K562 (cell line): ENCODE data around the gene TRMT1. TPM values are rescaled to one million over a fixed set of nuclear protein-coding genes. Genes with fewer than 3 reads are reported as not detected.

Experiments used
- ATAC-seq: fragments of 200-7000 bp; cut with Tn5 transposase; 3 replicates; pipeline ENCODE4 v1.9.1; 2020; ENCODE audit warnings: moderate library complexity
- BruUV-seq: library from RNA; stranded (reverse); fragments of 400-500 nt; replicated peaks from 2 replicates; lab custom pipeline; 2021; lab: Mats Ljungman, UMichigan
- CTCF ChIA-PET: fragments of 300-600 bp; formaldehyde crosslinking; extraction: SDS; loops from one replicate; lab custom pipeline; 2021; ENCODE audit warnings: low intra/inter-chr PET ratio; lab: Yijun Ruan, JAX
- POLR2A ChIA-PET: fragments of 300-600, 350-650 bp; sonication (Branson Sonifier 250); formaldehyde crosslinking; extraction: SDS; loops from one replicate; lab custom pipeline; 2021; ENCODE audit warnings: antibody characterized with exemption, inconsistent platforms; lab: Yijun Ruan, JAX
- DNase-seq, 4 experiments: peaks; one replicate each; pipeline versions ENCODE4 v3.0.0 to v3.0.0-alpha.2; 2011 to 2018; ENCODE audit warnings: low spot score in 3 of 4, mixed read lengths in 3 of 4; ENCODE audit errors: extremely low read depth in 1 of 4
- FAIRE-seq: peaks from 2 replicates; lab custom pipeline; 2011; peaks lifted over from hg19 to GRCh38; lab: Jason Lieb, UNC
- H2AFZ ChIP-seq: 2 replicates; pipeline ENCODE4 v1.6.0; 2011; ENCODE audit warnings: low read depth, low read length, control low read depth, inconsistent platforms
- H3K27ac ChIP-seq: fragments of 200-600 bp; 3 replicates; pipeline ENCODE4 v1.8.0; 2011; ENCODE audit warnings: low read depth, mild to moderate bottlenecking, control low read depth, inconsistent platforms, low read length, moderate library complexity, mixed read lengths; ENCODE audit errors: extremely low read depth
- H3K27me3 ChIP-seq, 2 experiments: fragments of 300-600 bp in 1 of 2; 2 replicates in 1 of 2; 3 replicates in 1 of 2; pipeline versions ENCODE4 v1.6.0 to v1.8.0; 2011; ENCODE audit warnings: inconsistent platforms in 2 of 2, low read length in 2 of 2, mild to moderate bottlenecking in 1 of 2, mixed read lengths in 1 of 2, moderate library complexity in 1 of 2; ENCODE audit not compliant: control insufficient read depth in 2 of 2, insufficient read depth in 2 of 2
- H3K36me3 ChIP-seq: fragments of 300-600 bp; 3 replicates; pipeline ENCODE4 v1.8.0; 2011; ENCODE audit warnings: mild to moderate bottlenecking, low read length, inconsistent platforms; ENCODE audit not compliant: control insufficient read depth, insufficient read depth
- H3K4me1 ChIP-seq, 2 experiments: fragments of 200-600 bp in 1 of 2; replicated peaks in 1 of 2; 2 replicates in 1 of 2; 3 replicates in 1 of 2; pipeline versions ENCODE4 v1.5.1 to v1.8.0; 2011; ENCODE audit warnings: inconsistent platforms in 2 of 2, low read length in 2 of 2, mild to moderate bottlenecking in 1 of 2, mixed read lengths in 1 of 2, moderate library complexity in 1 of 2; ENCODE audit not compliant: control insufficient read depth in 2 of 2, insufficient read depth in 2 of 2
- H3K4me2 ChIP-seq: 2 replicates; pipeline ENCODE4 v1.6.1; 2011; ENCODE audit warnings: low read length, control low read depth, inconsistent platforms, mixed read lengths; ENCODE audit not compliant: insufficient read depth
- H3K4me3 ChIP-seq: fragments of 200-600 bp; sonication (generic), shearing (Covaris generic); 2 replicates; pipeline ENCODE4 v1.5.1; 2016; ENCODE audit warnings: control low read depth, inconsistent platforms
- H3K79me2 ChIP-seq: fragments of 200-600 bp; 3 replicates; pipeline ENCODE4 v1.8.0; 2011; ENCODE audit warnings: low read length, inconsistent platforms; ENCODE audit not compliant: control insufficient read depth, insufficient read depth
- H3K9ac ChIP-seq, 2 experiments: 2 replicates each; pipeline versions ENCODE4 v1.6.0 to v1.6.1; 2011; ENCODE audit warnings: low read depth in 2 of 2, low read length in 2 of 2, control low read depth in 1 of 2, inconsistent platforms in 1 of 2, mild to moderate bottlenecking in 1 of 2, mixed read lengths in 1 of 2; ENCODE audit not compliant: insufficient read depth in 1 of 2
- H3K9me1 ChIP-seq: one replicate; pipeline ENCODE4 v1.6.0; 2011; ENCODE audit warnings: inconsistent platforms, mild to moderate bottlenecking, low read length, moderate library complexity; ENCODE audit not compliant: control insufficient read depth, insufficient read depth
- H3K9me3 ChIP-seq: replicated peaks from 2 replicates; pipeline ENCODE4 v1.5.1; 2011; ENCODE audit warnings: low read depth, low read length, inconsistent platforms; ENCODE audit not compliant: control insufficient read depth, insufficient read depth
- H4K20me1 ChIP-seq: replicated peaks from 2 replicates; pipeline ENCODE4 v1.6.1; 2011; ENCODE audit warnings: low read length, inconsistent platforms, mixed read lengths; ENCODE audit not compliant: control insufficient read depth, insufficient read depth
- CEBPB ChIP-seq: fragments of 450-650 bp; IDR thresholded peaks from 2 replicates; pipeline ENCODE4 v1.6.1; 2016; ENCODE audit warnings: missing genetic modification characterization, missing compliant biosample characterization
- DPF2 ChIP-seq: fragments of 450-650 bp; IDR thresholded peaks from 2 replicates; pipeline ENCODE4 v1.6.1; 2016
- GATAD2B ChIP-seq: fragments of 450-650 bp; IDR thresholded peaks from 2 replicates; pipeline ENCODE4 v1.6.1; 2017; ENCODE audit warnings: mild to moderate bottlenecking, borderline replicate concordance
- MYC ChIP-seq, 2 experiments: fragments of 250-450 bp in 1 of 2; sonication (Bioruptor Pico) in 1 of 2; IDR thresholded peaks; 2 replicates each; pipeline versions ENCODE4 v1.5.1 to v1.6.1; 2012 to 2021; ENCODE audit warnings: low read depth in 2 of 2, borderline replicate concordance in 1 of 2, improper control_type of control experiment in 1 of 2, low read length in 1 of 2, mild to moderate bottlenecking in 1 of 2, moderate library complexity in 1 of 2
- PYGO2 ChIP-seq: fragments of 450-650 bp; IDR thresholded peaks from 2 replicates; pipeline ENCODE4 v1.6.1; 2016; ENCODE audit warnings: mild to moderate bottlenecking, missing genetic modification characterization, moderate library complexity, missing compliant biosample characterization
- SMARCA4 ChIP-seq: fragments of 450-650 bp; IDR thresholded peaks from 2 replicates; pipeline ENCODE4 v1.6.1; 2016
- SRSF9 ChIP-seq: fragments of 200-400 bp; formaldehyde crosslinking; IDR thresholded peaks from 2 replicates; pipeline ENCODE4 v1.6.1; 2017; ENCODE audit warnings: low read depth, low read length, borderline replicate concordance
- ZEB2 ChIP-seq: fragments of 450-650 bp; IDR thresholded peaks from 2 replicates; pipeline ENCODE4 v1.6.1; 2016
- ZNF121 ChIP-seq: sonication (generic); formaldehyde crosslinking; conservative IDR thresholded peaks from 2 replicates; pipeline ENCODE4 v1.8.0; 2022; ENCODE audit warnings: missing genetic modification reagents
- ZNF134 ChIP-seq: fragments of 250-450 bp; sonication (Bioruptor Pico); conservative IDR thresholded peaks from 2 replicates; pipeline ENCODE4 v1.4.0; 2020
- ZNF707 ChIP-seq: fragments of 250-450 bp; sonication (Bioruptor Pico); conservative IDR thresholded peaks from 2 replicates; pipeline ENCODE4 v1.8.0; 2022; ENCODE audit warnings: inconsistent platforms, mild to moderate bottlenecking, moderate library complexity
- WGBS: fragments of 100-300 bp; shearing (Covaris generic); methylation state at CpG from one replicate; pipeline ENCODE4 v1.1.6; 2016; ENCODE audit warnings: low coverage, mixed read lengths; ENCODE audit not compliant: insufficient coverage; ENCODE audit errors: missing lambda C conversion rate; 5-methylcytosine and 5-hydroxymethylcytosine counted together
- in situ Hi-C: fragments of 300-500 bp; cut with MboI; formaldehyde crosslinking; loops from 4 replicates; pipeline ENCODE4 v1.15.0; 2018; ENCODE audit warnings: inconsistent platforms, mixed read lengths
- intact Hi-C: fragments of 100-400 bp; cut with micrococcal nuclease; formaldehyde crosslinking; loops from 2 replicates; pipeline ENCODE4 v1.14.2; 2022
- polyA plus RNA-seq, 8 experiments: library from polyadenylated mRNA; depleted of rRNA in 4 of 8; stranded (reverse) in 5 of 8; unstranded in 3 of 8; fragments of >200 nt; fragmentation: Nextera tagmentation in 2 of 8; fragmentation: Illumina TruSeq in 1 of 8; extraction: Ambion mirVana in 2 of 8; extraction: Trizol in 1 of 8; gene quantifications; 2 replicates each; pipeline versions ENCODE4 v1.2.1 to v1.2.3, GENCODE V29; 2011 to 2014; ENCODE audit warnings: inconsistent platforms in 1 of 8, missing spikeins in 1 of 8
- total RNA-seq, 7 experiments: library from RNA; depleted of rRNA in 6 of 7; stranded (reverse); fragments of >200 nt in 6 of 7; fragmentation: Illumina TruSeq in 2 of 7; extraction: Trizol in 2 of 7; gene quantifications; 2 replicates each; pipeline versions ENCODE4 v1.2.1 to v1.2.3, GENCODE V29; 2011 to 2021; ENCODE audit warnings: low replicate concordance in 1 of 7
- TF ChIP-seq, protein P1 (sequence below), 2 experiments: fragments of 450-650 bp; IDR thresholded peaks; 2 replicates each; pipeline ENCODE4 v1.6.1; 2018; ENCODE audit warnings: mild to moderate bottlenecking in 2 of 2, low read depth in 1 of 2; ENCODE audit not compliant: partially characterized antibody in 2 of 2
- TF ChIP-seq, protein P2 (sequence below), 2 experiments: fragments of 450-650 bp; conservative IDR thresholded peaks; 2 replicates each; pipeline ENCODE4 v1.6.1; 2017; ENCODE audit warnings: mild to moderate bottlenecking in 2 of 2, moderate library complexity in 2 of 2
- TF ChIP-seq, protein P3 (sequence below): fragments of 250-450 bp; sonication (Bioruptor Pico); IDR thresholded peaks from 2 replicates; pipeline ENCODE4 v1.8.0; 2021; ENCODE audit warnings: mild to moderate bottlenecking, moderate library complexity

TRMT1 gene
- total and polyA plus RNA-seq, 9 of the 15 experiments (the other 6 are each of a cell fraction or from before 2014, with no cell fraction given) = 5.8 to 158 (median 54.3) TPM

DNA sequence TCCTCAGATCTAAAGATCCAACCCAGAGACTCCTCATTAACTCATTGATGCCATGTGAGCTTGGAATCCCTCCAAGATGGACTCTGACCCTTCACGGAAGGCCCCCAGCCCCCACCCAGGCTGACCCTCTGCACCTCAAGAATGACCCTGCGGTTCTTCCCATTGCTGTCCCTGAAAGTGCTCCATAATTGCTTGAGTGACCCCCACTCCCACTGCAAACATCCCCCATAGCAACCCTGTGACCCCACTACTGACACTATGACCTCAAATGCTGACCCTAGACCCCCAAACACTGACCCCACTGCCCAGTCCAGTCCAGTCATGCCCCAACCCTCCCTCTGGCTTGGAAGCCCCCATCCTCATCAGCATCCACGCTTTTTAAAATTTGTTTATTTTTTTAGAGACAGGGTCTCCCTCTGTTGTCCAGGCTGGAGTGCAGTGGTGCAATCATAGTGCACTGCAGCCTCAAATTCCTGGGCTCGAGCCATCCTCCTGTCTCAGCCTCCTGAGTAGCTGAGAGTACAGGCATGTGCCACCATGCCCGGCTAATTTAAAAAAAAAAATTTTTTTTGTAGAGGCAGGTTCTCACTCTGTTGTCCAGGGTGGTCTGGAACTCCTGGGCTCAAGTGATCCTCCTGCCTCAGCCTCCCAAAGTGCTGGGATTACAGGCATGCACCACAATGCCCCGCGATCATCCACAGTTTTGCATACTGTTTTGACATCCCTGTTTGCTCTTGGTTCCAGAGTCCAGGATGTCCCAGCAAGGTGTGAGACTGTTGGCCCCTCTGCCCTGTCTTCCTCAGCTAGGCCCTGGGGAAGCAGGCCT lies 14.7 kb downstream of the TRMT1 start:
- H3K9me1 ChIP-seq = no peaks in the 10 kb centered on the region
- ChIA-PET CTCF (interaction anchor here (0.6 to 1.2 kb wide), 2 partner anchors 10 to 161 kb away, joined by 5 read pairs; no protein-coding TSS in a partner anchor), POLR2A (interaction anchor here (0.5 to 3.1 kb wide), 10 partner anchors 16 to 182 kb away, joined by 3 to 16 read pairs (median 3); no protein-coding TSS in a partner anchor)
- H3K27ac ChIP-seq = peak overlapping the region; percentile 98
- peaks cover 24 to 69% of the 10 kb centered on the region in 2 experiments for H3K4me1 ChIP-seq
- 1% methylated on average over 7 of the region's 7 CpGs for WGBS
- H4K20me1 ChIP-seq = no peaks in the 10 kb centered on the region
- peaks cover 59% of the 10 kb centered on the region for H3K79me2 ChIP-seq
- H3K4me2 ChIP-seq = peak overlapping the region; percentile 99
- H3K9ac ChIP-seq = peak overlapping the region; percentile 95 to 99
- no peaks in the 10 kb centered on the region for H3K9me3 ChIP-seq
- peak overlapping the region; percentile 98 for H3K4me3 ChIP-seq
- FAIRE-seq (no peak), ATAC-seq (no peak), DNase-seq (no peak)
- intact Hi-C loops = loop anchor here (2.0 to 10.0 kb wide), 3 partner anchors 15 to 133 kb away; partner anchors contain the start of genes IER2, STX10 and TRMT1
- H3K36me3 ChIP-seq = peaks cover 47% of the 10 kb centered on the region
- H2AFZ ChIP-seq = no peak overlapping the region; the same call in 1 of the 2 replicates
- in situ Hi-C loops = no loop called here
- BruUV-seq = TSS peak; percentile 73
- H3K27me3 ChIP-seq = no peaks in the 10 kb centered on the region
- no peak for TF ChIP-seq ZNF134 (CRISPR knock-in tag)
- 0 out of 2 replicates have a peak, but pooled peaks have one; percentile 12 for TF ChIP-seq SMARCA4
- TF ChIP-seq, protein P1, sequence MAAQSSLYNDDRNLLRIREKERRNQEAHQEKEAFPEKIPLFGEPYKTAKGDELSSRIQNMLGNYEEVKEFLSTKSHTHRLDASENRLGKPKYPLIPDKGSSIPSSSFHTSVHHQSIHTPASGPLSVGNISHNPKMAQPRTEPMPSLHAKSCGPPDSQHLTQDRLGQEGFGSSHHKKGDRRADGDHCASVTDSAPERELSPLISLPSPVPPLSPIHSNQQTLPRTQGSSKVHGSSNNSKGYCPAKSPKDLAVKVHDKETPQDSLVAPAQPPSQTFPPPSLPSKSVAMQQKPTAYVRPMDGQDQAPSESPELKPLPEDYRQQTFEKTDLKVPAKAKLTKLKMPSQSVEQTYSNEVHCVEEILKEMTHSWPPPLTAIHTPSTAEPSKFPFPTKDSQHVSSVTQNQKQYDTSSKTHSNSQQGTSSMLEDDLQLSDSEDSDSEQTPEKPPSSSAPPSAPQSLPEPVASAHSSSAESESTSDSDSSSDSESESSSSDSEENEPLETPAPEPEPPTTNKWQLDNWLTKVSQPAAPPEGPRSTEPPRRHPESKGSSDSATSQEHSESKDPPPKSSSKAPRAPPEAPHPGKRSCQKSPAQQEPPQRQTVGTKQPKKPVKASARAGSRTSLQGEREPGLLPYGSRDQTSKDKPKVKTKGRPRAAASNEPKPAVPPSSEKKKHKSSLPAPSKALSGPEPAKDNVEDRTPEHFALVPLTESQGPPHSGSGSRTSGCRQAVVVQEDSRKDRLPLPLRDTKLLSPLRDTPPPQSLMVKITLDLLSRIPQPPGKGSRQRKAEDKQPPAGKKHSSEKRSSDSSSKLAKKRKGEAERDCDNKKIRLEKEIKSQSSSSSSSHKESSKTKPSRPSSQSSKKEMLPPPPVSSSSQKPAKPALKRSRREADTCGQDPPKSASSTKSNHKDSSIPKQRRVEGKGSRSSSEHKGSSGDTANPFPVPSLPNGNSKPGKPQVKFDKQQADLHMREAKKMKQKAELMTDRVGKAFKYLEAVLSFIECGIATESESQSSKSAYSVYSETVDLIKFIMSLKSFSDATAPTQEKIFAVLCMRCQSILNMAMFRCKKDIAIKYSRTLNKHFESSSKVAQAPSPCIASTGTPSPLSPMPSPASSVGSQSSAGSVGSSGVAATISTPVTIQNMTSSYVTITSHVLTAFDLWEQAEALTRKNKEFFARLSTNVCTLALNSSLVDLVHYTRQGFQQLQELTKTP (IDR thresholded peaks at IDR 0.05; ENCODE audit: low read depth in 1 of 2, partially characterized antibody in 2 of 2) = peak in 1 of 2 experiments; percentile 43
- no peak for TF ChIP-seq GATAD2B
- TF ChIP-seq MYC (IDR thresholded peaks at IDR 0.05; ENCODE audit: low read depth, low read length) = no peak
- TF ChIP-seq MYC (CRISPR knock-in tag; IDR thresholded peaks at IDR 0.05; ENCODE audit: borderline replicate concordance, low read depth) = no peak
- TF ChIP-seq PYGO2 = no peak
- TF ChIP-seq SRSF9 = no peak
- peak; percentile 37; the same call in 1 of the 2 replicates for TF ChIP-seq CEBPB (tag)
- TF ChIP-seq, protein P2, sequence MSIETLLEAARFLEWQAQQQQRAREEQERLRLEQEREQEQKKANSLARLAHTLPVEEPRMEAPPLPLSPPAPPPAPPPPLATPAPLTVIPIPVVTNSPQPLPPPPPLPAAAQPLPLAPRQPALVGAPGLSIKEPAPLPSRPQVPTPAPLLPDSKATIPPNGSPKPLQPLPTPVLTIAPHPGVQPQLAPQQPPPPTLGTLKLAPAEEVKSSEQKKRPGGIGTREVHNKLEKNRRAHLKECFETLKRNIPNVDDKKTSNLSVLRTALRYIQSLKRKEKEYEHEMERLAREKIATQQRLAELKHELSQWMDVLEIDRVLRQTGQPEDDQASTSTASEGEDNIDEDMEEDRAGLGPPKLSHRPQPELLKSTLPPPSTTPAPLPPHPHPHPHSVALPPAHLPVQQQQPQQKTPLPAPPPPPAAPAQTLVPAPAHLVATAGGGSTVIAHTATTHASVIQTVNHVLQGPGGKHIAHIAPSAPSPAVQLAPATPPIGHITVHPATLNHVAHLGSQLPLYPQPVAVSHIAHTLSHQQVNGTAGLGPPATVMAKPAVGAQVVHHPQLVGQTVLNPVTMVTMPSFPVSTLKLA (conservative IDR thresholded peaks at IDR 0.05) = no peak
- no peak for TF ChIP-seq ZEB2
- TF ChIP-seq ZNF707 (CRISPR knock-in tag) = no peak
- TF ChIP-seq, protein P3, sequence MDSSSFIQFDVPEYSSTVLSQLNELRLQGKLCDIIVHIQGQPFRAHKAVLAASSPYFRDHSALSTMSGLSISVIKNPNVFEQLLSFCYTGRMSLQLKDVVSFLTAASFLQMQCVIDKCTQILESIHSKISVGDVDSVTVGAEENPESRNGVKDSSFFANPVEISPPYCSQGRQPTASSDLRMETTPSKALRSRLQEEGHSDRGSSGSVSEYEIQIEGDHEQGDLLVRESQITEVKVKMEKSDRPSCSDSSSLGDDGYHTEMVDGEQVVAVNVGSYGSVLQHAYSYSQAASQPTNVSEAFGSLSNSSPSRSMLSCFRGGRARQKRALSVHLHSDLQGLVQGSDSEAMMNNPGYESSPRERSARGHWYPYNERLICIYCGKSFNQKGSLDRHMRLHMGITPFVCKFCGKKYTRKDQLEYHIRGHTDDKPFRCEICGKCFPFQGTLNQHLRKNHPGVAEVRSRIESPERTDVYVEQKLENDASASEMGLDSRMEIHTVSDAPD (CRISPR knock-in tag) = no peak
- TF ChIP-seq ZNF121 = peak; percentile 93
- no peak for TF ChIP-seq DPF2
